ENCODE measurements around the gene TCTA. TPM values are rescaled to one million over a fixed set of nuclear protein-coding genes. Genes with fewer than 3 reads are reported as not detected.
A peak's percentile ranks its signal among the peaks of the same experiment; 100 is the strongest.

Gene TCTA
- polyA plus RNA-seq, 1 donor (not counting 4 experiments of a cell fraction or from before 2014, with no cell fraction given): 16.5 TPM

- DNase-seq (ENCODE audit: low read depth, low spot score): no peak
- Histone ChIP-seq H3K27me3 (ENCODE audit: control insufficient read depth, extremely low read depth, insufficient read depth, low read length) (no peaks in the 10 kb centered on the region), H3K4me3 (ENCODE audit: control insufficient read depth in 2 of 3, extremely low read depth in 1 of 3, insufficient read depth in 2 of 3, low read depth in 1 of 3, low read length in 3 of 3) (no peak overlapping the region), H3K9me3 (ENCODE audit: control insufficient read depth, low read depth, low read length) (no peaks in the 10 kb centered on the region), H3K4me2 (ENCODE audit: control insufficient read depth, extremely low read depth, insufficient read depth, low read depth, low read length) (no peak overlapping the region), H3K4me1 (ENCODE audit: control insufficient read depth, extremely low read depth, insufficient read depth, low read length) (peaks cover 22% of the 10 kb centered on the region), H3K79me2 (ENCODE audit: control insufficient read depth, insufficient read depth, low read length) (peaks cover 94% of the 10 kb centered on the region), H3K36me3 (ENCODE audit: control insufficient read depth in 2 of 2, extremely low read depth in 1 of 2, insufficient read depth in 2 of 2, low read length in 2 of 2) (peaks cover 16 to 17% of the 10 kb centered on the region in 2 experiments), H2AFZ (ENCODE audit: control insufficient read depth, low read length) (no peak overlapping the region), H3K9me1 (ENCODE audit: control insufficient read depth, extremely low read depth, insufficient read depth, low read length) (peaks cover 3% of the 10 kb centered on the region), H3K27ac (ENCODE audit: control insufficient read depth, insufficient read depth, low read length) (peak overlapping the region; percentile 58), H3K9ac (ENCODE audit: control insufficient read depth, extremely low read depth, insufficient read depth, low read length) (no peak overlapping the region), H4K20me1 (ENCODE audit: control insufficient read depth, extremely low read depth, insufficient read depth, low read length) (peaks cover 7% of the 10 kb centered on the region)
- dilution Hi-C loops (cut with MboI; ENCODE audit: extremely low pct_ligation_motif_present, low sequenced_read_pairs): no loop called here
- TF ChIP-seq CTCF (optimal IDR thresholded peaks at IDR 0.05 in 1 of 3, IDR thresholded peaks at IDR 0.05 in 1 of 3, conservative IDR thresholded peaks at IDR 0.05 in 1 of 3; ENCODE audit: extremely low read depth in 1 of 3, insufficient read depth in 2 of 3, low read length in 3 of 3) (no peak), EZH2 (IDR thresholded peaks at IDR 0.05; ENCODE audit: low read length) (no peak)
- FAIRE-seq: no peak
Observed at GRCh38 chr3:49377483-49377882, 34.7 kb upstream of the TCTA start.

GRCh38 chr3:49378249-49378895 is 33.9 kb upstream of the TCTA start:
- no peaks in the 10 kb centered on the region for H3K27me3 ChIP-seq (ENCODE audit: control insufficient read depth, extremely low read depth, insufficient read depth, low read length)
- no peaks in the 10 kb centered on the region for H3K9me3 ChIP-seq (ENCODE audit: control insufficient read depth, low read depth, low read length)
- H3K9me1 ChIP-seq (ENCODE audit: control insufficient read depth, extremely low read depth, insufficient read depth, low read length): peaks cover 3% of the 10 kb centered on the region
- FAIRE-seq: peak; percentile 43
- H3K4me2 ChIP-seq (ENCODE audit: control insufficient read depth, extremely low read depth, insufficient read depth, low read depth, low read length): peak overlapping the region; percentile 67
- H2AFZ ChIP-seq (ENCODE audit: control insufficient read depth, low read length): no peak overlapping the region
- peaks cover 13% of the 10 kb centered on the region in 2 experiments for H3K36me3 ChIP-seq (ENCODE audit: control insufficient read depth in 2 of 2, extremely low read depth in 1 of 2, insufficient read depth in 2 of 2, low read length in 2 of 2)
- dilution Hi-C loops (cut with MboI; ENCODE audit: extremely low pct_ligation_motif_present, low sequenced_read_pairs): no loop called here
- peaks cover 22% of the 10 kb centered on the region for H3K4me1 ChIP-seq (ENCODE audit: control insufficient read depth, extremely low read depth, insufficient read depth, low read length)
- TF ChIP-seq EZH2 (IDR thresholded peaks at IDR 0.05; ENCODE audit: low read length): no peak
- no peak for TF ChIP-seq CTCF (optimal IDR thresholded peaks at IDR 0.05 in 1 of 3, IDR thresholded peaks at IDR 0.05 in 1 of 3, conservative IDR thresholded peaks at IDR 0.05 in 1 of 3; ENCODE audit: extremely low read depth in 1 of 3, insufficient read depth in 2 of 3, low read length in 3 of 3)
- H3K9ac ChIP-seq (ENCODE audit: control insufficient read depth, extremely low read depth, insufficient read depth, low read length): peak overlapping the region; percentile 60
- H3K79me2 ChIP-seq (ENCODE audit: control insufficient read depth, insufficient read depth, low read length): peaks cover 94% of the 10 kb centered on the region
- DNase-seq (ENCODE audit: low read depth, low spot score): no peak
- H3K27ac ChIP-seq (ENCODE audit: control insufficient read depth, insufficient read depth, low read length): peak overlapping the region; percentile 85
- peaks cover 8% of the 10 kb centered on the region for H4K20me1 ChIP-seq (ENCODE audit: control insufficient read depth, extremely low read depth, insufficient read depth, low read length)
- peak overlapping the region in 2 of 3 experiments; percentile 22 to 46 for H3K4me3 ChIP-seq (ENCODE audit: control insufficient read depth in 2 of 3, extremely low read depth in 1 of 3, insufficient read depth in 2 of 3, low read depth in 1 of 3, low read length in 3 of 3)

Data from keratinocyte (primary cell).